ENCODE results near the gene SRRM2.

The SRRM2 gene

GRCh38 chr16:2752035-2752849 is at the start of gene SRRM2:
TSS of gene SRRM2 (plus strand) at chr16:2752638. CDS start at chr16:2756365, 3,727 bp downstream.
- peak; percentile 95 for DNase-seq (ENCODE audit: low spot score)

- no peak for DNase-seq (ENCODE audit: low spot score)
These were observed 49.3 kb upstream of the SRRM2 start for GRCh38 chr16:2702871-2703745.

- no peak for DNase-seq (ENCODE audit: low spot score)
These were observed 48.1 kb upstream of the SRRM2 start for GRCh38 chr16:2704166-2704982.

DNA sequence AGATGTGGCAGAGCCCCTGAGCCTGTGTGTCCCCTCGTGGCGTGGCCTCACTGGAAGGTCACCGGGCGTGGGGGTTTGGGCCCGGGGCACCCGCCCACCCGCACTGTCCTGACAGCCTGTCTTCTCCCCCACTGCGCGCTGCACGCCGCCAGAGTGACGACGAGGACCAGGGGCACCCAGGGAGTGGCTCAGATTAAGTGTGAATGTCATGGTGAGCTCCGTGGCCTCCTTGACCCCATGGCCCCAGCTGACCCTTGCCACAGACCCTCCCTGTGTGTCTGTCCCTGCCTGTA is 47.5 kb upstream of the SRRM2 start:
- DNase-seq (ENCODE audit: low spot score) = no peak

DNA sequence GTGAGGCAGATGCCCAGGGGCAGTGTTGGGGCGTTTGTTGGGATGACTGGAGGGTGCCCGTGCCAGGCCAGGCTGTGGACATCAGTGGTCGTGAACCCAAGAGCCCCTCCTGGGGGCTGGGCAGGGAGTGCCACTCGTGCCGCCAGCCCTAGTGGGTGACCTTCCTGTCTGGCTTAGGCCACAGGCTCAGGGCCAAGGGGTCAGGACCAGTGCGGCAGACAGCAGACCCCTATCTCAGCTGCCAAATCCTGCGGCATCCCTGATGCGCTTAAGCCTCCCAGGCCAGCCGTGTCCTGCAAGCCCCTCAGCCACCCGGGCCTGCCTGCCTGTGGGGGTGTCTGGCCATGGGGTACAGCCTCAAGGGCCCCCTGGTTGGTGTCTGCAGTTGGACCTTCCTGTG is 47.1 kb upstream of the SRRM2 start:
- DNase-seq (ENCODE audit: low spot score) = no peak

DNA sequence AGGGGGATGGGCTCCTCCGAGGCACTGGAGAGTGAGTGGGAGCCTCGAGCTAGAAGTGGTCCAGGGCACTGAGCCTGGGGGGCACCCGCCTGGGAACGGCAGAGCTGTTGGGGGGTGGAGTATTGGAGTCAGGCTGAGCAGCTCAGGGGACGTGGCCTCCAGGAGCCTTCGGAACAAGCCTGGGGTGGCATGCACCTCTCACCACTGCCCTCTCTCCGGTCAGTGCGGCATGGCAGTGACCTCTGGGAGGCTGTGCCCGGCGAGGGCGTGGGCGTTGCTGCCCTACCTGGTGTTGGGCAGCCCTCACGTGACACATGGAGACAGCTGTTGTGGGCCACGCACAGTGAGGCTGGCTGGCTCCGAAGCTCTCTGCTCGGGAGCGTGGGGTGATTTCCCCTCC is 46.4 kb upstream of the SRRM2 start:
- no peak for DNase-seq (ENCODE audit: low spot score)

DNA sequence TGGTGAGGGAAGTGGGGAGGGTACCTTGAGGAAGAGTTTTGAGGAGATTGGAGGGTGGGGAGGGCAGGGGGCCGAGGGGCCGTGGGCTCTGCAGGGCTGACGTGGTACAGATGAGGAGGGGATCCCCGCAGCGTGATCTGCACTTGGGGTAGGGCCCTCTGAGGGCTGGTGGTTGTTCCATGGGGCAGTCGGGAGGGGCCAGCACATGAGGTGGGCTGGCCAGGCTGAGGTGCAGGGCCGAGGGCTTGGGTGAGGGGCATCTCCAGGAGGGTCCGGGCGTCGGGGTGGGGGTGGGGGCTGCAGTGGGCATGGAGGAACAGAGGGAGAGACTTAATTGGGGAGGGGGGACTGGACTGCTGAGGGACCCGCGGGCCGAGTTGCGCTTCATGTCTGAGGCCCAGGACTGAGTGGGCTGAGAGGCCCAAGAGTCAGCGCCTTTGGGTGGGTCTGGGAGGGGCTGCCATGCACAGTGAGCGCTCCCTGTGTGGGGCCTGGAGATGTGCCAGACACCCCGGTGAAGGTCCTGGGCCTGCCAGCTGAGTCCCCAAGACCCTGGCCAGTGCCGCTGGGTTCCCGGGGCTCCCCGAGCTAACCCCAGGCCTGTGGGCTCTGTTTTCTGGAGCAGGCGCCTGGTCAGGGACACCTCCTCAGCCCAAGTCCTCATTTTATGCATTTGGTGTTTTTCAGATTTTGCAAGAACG is 45.7 kb upstream of the SRRM2 start:
- no peak for DNase-seq (ENCODE audit: low spot score)

GRCh38 chr16:2707368-2708289 is 44.8 kb upstream of the SRRM2 start:
- no peak for DNase-seq (ENCODE audit: low spot score)

GRCh38 chr16:2708290-2708639 is 44.2 kb upstream of the SRRM2 start:
- DNase-seq (ENCODE audit: low spot score) = no peak

DNA sequence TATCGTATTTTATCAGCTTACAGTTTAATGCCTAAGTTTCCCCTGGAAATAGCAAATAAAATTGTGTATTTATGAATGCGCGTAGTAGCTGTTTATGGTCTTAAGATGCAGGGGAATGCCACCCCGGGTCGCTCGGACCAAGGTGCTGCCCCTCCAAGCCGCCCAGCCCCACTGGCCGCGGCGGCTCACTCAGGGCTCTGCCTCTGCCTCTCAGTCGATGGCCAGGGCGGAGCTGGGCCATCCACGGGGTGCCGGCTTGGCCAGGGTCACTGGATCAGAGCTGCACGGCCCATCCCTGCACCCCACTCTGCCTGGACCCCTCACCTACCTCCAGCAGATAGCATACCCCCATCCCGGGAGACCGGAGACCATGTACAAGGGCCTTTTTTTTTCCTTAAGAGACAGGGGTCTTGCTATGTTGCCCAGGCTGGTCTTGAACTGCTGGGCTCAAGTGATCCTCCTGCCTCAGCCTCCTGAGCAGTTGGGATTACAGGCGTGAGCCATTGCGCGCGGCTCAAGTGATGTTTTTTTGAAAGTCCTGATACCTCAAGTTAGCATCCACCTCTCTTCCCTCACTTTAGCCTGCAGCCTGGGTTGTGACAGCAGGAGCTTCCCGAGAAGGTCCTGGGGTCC is 43.4 kb upstream of the SRRM2 start:
- no peak for DNase-seq (ENCODE audit: low spot score)

DNA sequence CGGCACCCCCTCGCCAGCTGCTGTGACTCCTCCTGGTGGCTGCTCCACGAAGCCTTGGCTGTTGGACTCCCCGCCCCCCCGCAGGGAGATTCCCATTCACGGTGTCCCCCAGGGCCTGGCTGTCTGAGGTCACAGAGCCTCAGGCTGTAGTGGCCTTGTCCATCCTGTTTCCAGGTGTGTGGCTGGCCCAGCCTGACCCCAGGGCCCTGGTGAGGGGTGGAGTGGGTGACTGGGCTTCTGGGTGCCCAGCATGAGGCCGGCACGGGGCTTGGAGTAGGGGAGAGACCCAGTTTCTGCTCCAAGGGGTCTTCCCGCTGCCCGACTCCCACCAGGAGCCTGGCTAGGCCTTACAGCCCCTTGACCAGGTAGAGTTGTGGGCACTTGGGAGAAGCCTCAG is 42.9 kb upstream of the SRRM2 start:
- DNase-seq (ENCODE audit: low spot score) = no peak

DNA sequence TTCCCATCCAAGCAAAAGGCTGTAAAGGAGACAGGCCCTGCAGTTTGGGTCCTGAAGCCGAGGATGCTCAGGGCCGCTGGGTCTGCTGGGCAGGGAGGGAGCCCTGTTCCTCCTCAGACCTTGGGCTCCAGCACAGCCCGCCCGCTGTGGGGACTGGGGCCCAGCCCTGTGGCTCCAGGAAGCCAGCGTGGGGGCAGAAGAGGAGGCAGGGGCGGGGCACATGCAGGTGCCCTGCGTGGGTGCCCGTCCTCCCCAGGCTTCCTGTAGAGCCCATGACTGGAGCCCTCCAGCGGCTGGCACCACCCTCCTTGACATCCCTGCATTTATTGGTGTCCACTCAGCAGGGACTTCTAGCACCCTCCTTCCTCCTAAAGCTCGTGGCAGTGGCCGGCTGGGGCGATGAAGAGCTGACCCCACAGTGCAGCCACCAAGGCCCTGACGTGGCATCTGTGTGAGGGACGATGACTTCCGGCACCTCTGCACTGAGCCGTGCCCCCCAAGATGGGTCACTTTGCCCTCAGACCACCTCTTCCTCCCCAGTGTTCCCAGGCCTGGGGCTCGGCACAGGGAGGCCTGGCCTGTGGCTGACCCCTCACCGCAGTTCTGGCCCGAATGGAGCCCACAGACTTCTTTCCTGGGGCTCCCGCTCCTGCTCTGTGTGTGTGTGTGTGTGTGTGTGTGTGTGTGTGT is 42.3 kb upstream of the SRRM2 start:
- no peak for DNase-seq (ENCODE audit: low spot score)

DNA sequence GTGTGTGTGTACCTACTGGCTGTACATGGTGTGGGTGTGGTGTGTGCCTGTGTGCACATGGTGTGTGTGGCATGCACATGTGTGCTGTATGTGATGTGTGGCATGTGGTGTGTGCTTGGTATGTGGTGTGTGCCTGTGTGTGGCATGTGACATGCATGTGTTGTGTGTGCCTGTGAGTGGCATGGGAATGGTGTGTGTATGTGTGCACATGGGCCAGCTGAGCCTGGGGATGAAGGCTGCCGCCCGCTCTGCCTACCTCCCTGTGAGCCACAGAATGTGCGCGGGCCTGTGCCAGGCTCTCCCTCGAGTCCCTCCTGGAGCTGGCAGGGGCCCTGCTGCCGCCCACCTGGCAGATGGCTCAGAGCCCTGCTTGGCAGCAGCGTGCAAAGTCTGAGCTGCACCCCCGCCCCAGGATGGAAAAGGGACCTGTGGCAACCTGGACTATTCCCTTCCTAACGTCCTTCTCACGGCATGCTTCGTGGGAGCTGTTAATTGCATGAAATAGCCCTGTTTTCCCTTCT is 41.7 kb upstream of the SRRM2 start:
- no peak for DNase-seq (ENCODE audit: low spot score)

GRCh38 chr16:2711370-2712062 is 40.9 kb upstream of the SRRM2 start:
- no peak for DNase-seq (ENCODE audit: low spot score)

DNA sequence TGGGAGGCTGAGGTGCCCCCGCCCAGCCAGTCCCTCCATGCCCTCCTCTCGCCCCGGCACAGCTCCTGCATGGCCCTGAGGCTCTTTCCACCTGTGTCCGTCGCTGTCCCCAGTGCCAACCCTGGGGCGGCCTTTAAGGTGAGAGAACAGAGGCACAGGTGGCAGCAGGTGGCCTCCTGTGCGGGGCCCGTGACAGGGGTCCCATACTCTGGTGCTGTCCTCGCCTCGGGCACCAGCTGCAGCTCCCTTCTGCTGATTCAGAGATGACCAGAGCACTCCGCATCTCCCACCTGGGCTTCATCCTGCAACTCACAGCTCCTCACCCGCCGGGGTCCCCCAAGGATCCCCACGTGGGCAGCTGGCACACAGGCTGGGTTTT is 40.4 kb upstream of the SRRM2 start:
- no peak for DNase-seq (ENCODE audit: low spot score)

- no peak for DNase-seq (ENCODE audit: low spot score)
These were observed 39.9 kb upstream of the SRRM2 start for GRCh38 chr16:2712546-2712945.

DNA sequence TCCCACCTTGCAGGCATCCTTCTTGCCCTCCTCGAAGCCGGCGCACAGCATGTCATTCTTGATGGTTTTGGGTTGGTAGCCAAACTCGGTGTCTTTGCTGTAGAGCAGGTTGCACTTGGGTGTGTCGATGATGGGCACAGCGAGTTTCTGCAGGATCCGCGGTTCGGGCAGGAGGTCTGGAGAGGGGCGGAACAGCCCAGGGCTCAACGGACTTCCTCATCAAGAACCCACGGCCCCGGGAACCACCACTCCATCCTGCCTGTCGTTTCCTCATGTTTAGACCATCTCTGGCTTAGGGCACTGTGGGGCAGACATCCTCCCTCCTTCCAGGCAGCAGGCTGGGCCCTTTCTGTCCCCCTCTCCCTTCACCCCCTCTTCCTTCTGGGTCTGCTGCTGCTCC is 38.9 kb upstream of the SRRM2 start:
- DNase-seq (ENCODE audit: low spot score) = no peak

DNA sequence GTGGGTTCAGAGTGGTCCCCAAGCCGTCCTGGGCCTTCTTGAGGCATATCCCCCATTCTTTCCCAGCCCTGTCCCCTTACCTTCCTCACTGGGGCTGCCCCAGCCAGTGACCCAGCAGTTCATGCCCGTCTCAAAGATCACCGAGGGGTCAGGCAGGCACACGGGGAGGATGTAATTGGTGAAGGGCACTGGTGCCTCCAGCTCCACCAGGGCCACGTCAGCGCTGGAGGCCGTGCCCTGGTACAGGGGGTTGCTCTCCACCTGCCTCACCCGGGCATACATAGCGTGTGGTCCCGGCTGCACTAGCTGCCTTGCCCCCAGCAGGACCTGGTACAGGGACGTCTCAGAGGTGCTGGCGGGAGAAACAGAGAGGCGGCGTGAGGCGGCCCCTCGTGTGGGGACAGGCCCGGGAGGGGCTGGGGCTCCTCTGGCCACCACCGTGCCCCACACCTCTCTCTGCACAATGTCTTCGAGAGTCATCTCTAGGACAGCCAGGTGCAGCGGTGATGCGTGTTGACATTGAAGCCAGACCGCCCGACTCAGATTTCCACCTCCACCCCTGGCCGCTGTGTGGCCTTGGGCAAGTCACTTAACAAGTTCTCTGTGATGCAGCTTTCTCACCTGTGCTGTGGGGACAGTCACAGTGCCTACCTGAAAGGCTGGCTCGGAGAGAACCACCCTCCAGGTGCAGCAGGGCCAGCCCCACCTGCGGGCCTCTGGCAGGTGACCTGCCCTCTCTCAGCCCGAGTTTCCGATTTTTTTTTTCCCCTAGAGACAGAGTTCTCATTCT is 38.3 kb upstream of the SRRM2 start:
- DNase-seq (ENCODE audit: low spot score) = no peak

Data from LoVo (cell line).